ENCODE data around the gene CLRN1. TPM values are rescaled to one million over a fixed set of nuclear protein-coding genes. Genes with fewer than 3 reads are reported as not detected.

The CLRN1 gene
- total RNA-seq (not detected), total RNA-seq (0 reads per million in 29 experiments)
- total RNA-seq (2013) = not detected

DNA sequence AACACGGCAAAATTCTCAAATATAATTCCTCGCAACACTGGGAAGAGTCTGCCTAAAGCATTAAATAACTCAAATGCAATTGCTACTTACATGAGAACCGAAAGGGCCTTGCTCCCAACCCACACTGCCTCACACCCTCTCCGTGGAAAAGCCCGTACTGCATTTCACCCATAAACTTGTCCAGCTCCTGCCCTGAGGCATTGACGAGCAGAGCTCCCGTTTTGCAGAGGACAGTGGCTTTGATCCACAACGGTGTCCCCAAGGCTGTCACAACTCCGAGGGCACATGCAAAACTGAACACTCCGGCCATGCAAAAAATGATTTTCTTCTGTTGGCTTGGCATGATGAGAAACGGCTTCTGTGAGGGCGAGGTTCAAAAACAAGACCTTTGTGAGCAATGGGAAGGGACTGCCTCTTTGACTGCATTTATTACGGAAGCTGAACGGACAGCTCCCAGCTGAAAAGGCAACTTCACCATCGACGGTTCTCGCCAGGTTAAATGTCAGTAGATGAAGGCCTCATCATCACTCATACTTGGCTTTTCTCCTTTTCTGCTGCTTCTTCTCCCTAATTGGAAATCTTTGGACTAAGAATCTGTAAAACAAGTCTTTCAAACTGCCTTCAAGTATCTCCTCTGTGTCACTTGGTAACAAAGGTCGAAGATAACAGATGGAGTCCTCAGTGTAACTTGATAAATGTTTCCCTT is at the start of gene CLRN1:
TSS of gene CLRN1 (minus strand) at position 362 of the 706 bp plus-strand sequence. CDS start at position 343, 19 bp downstream.
- Histone ChIP-seq H3K36me3 (ENCODE audit: control insufficient read depth in 2 of 2, extremely low read depth in 1 of 2, insufficient read depth in 1 of 2, low read length in 1 of 2) (no peaks in the 10 kb centered on the region), H3K9me3 (no peaks in the 10 kb centered on the region), H3K4me3 (ENCODE audit: control insufficient read depth in 1 of 2, extremely low read depth in 1 of 2, low read length in 1 of 2) (no peak within 1 kb of the TSS), H3K27ac (ENCODE audit: low read length) (no peak within 1 kb of the TSS), H3K4me1 (ENCODE audit: control insufficient read depth in 1 of 2, extremely low read depth in 1 of 2, insufficient read depth in 2 of 2, low read length in 2 of 2) (no peaks in the 10 kb centered on the region), H3K27me3 (replicated peaks in 1 of 2; ENCODE audit: control insufficient read depth in 2 of 2, extremely low read depth in 1 of 2, insufficient read depth in 2 of 2, low read length in 1 of 2) (peaks cover 0 to 5% of the 10 kb centered on the region in 2 experiments)
- H3K27ac Mint-ChIP-seq = no peak within 1 kb of the TSS
- H3K9me3 Mint-ChIP-seq = no peaks in the 10 kb centered on the region
- WGBS (ENCODE audit: insufficient coverage) = 84% methylated on average over 15 of the region's 18 CpGs
- no peaks in the 10 kb centered on the region for H3K4me1 Mint-ChIP-seq
- ChIA-PET POLR2A (no interaction called here), CTCF (no interaction called here)
- H3K27me3 Mint-ChIP-seq = peaks cover 3 to 4% of the 10 kb centered on the region in 2 donors
- no peak for ATAC-seq (replicated peaks in 1 of 4)
- H3K36me3 Mint-ChIP-seq = no peaks in the 10 kb centered on the region
- no peak for DNase-seq
- no peak within 1 kb of the TSS for H3K4me3 Mint-ChIP-seq

DNA sequence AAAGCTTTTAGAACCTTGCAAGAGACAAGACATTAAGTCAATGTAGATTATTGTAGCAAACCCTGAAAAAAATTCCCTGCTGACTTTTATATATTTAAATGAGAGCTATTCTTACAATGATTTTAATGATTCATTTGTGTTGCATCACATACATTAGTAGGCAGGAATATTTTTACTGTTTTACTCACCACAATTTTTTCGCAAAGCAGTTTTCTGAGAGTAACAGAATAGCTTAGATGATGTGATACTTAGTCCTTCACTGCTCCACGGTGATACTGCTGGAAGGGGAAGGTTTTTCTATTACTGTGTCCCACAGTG is 43.9 kb upstream of the CLRN1 start:
- Histone ChIP-seq H3K27ac (ENCODE audit: low read length) (no peak overlapping the region), H3K4me1 (ENCODE audit: control insufficient read depth in 1 of 2, extremely low read depth in 1 of 2, insufficient read depth in 2 of 2, low read length in 2 of 2) (no peaks in the 10 kb centered on the region), H3K9me3 (no peaks in the 10 kb centered on the region), H3K4me3 (ENCODE audit: control insufficient read depth in 1 of 2, extremely low read depth in 1 of 2, low read length in 1 of 2) (no peak overlapping the region), H3K36me3 (ENCODE audit: control insufficient read depth in 2 of 2, extremely low read depth in 1 of 2, insufficient read depth in 1 of 2, low read length in 1 of 2) (no peaks in the 10 kb centered on the region), H3K27me3 (replicated peaks in 1 of 2; ENCODE audit: control insufficient read depth in 2 of 2, extremely low read depth in 1 of 2, insufficient read depth in 2 of 2, low read length in 1 of 2) (no peaks in the 10 kb centered on the region)
- Mint-ChIP-seq H3K27ac (no peak overlapping the region), H3K36me3 (no peaks in the 10 kb centered on the region), H3K4me3 (no peak overlapping the region), H3K9me3 (no peaks in the 10 kb centered on the region), H3K4me1 (no peaks in the 10 kb centered on the region), H3K27me3 (peaks cover 4 to 8% of the 10 kb centered on the region in 2 donors)
- POLR2A ChIA-PET = no interaction called here
- DNase-seq (no peak), ATAC-seq (replicated peaks in 1 of 4) (no peak)
- WGBS (ENCODE audit: insufficient coverage) = no CpG with 5 or more reads among the region's 2 CpGs
- CTCF ChIA-PET = no interaction called here

- Histone ChIP-seq H3K27me3 (replicated peaks in 1 of 2; ENCODE audit: control insufficient read depth in 2 of 2, extremely low read depth in 1 of 2, insufficient read depth in 2 of 2, low read length in 1 of 2) (no peaks in the 10 kb centered on the region), H3K36me3 (ENCODE audit: control insufficient read depth in 2 of 2, extremely low read depth in 1 of 2, insufficient read depth in 1 of 2, low read length in 1 of 2) (no peaks in the 10 kb centered on the region), H3K4me3 (ENCODE audit: control insufficient read depth in 1 of 2, extremely low read depth in 1 of 2, low read length in 1 of 2) (no peak overlapping the region), H3K4me1 (ENCODE audit: control insufficient read depth in 1 of 2, extremely low read depth in 1 of 2, insufficient read depth in 2 of 2, low read length in 2 of 2) (no peaks in the 10 kb centered on the region), H3K9me3 (no peaks in the 10 kb centered on the region), H3K27ac (ENCODE audit: low read length) (no peak overlapping the region)
- no CpG with 5 or more reads among the region's 3 CpGs for WGBS (ENCODE audit: insufficient coverage)
- Mint-ChIP-seq H3K27me3 (peaks cover 4 to 8% of the 10 kb centered on the region in 2 donors), H3K27ac (no peak overlapping the region), H3K9me3 (no peaks in the 10 kb centered on the region), H3K36me3 (no peaks in the 10 kb centered on the region), H3K4me3 (no peak overlapping the region), H3K4me1 (no peaks in the 10 kb centered on the region)
- ChIA-PET CTCF (no interaction called here), POLR2A (no interaction called here)
- DNase-seq = no peak
- no peak for ATAC-seq (replicated peaks in 1 of 4)
Observed at GRCh38 chr3:151015767-151016477, 43.4 kb upstream of the CLRN1 start.

GRCh38 chr3:151015181-151015580 is 42.7 kb upstream of the CLRN1 start:
- no peaks in the 10 kb centered on the region for H3K36me3 ChIP-seq (ENCODE audit: control insufficient read depth in 2 of 2, extremely low read depth in 1 of 2, insufficient read depth in 1 of 2, low read length in 1 of 2)
- Mint-ChIP-seq H3K4me1 (no peaks in the 10 kb centered on the region), H3K4me3 (no peak overlapping the region), H3K27ac (no peak overlapping the region), H3K27me3 (peaks cover 4 to 8% of the 10 kb centered on the region in 2 donors), H3K9me3 (no peaks in the 10 kb centered on the region), H3K36me3 (no peaks in the 10 kb centered on the region)
- no peak for DNase-seq
- CTCF ChIA-PET = no interaction called here
- POLR2A ChIA-PET = no interaction called here
- no peak overlapping the region for H3K4me3 ChIP-seq (ENCODE audit: control insufficient read depth in 1 of 2, extremely low read depth in 1 of 2, low read length in 1 of 2)
- 73% methylated on average over 2 of the region's 5 CpGs for WGBS (ENCODE audit: insufficient coverage)
- ATAC-seq (replicated peaks in 1 of 4) = no peak
- H3K27me3 ChIP-seq (replicated peaks in 1 of 2; ENCODE audit: control insufficient read depth in 2 of 2, extremely low read depth in 1 of 2, insufficient read depth in 2 of 2, low read length in 1 of 2) = no peaks in the 10 kb centered on the region
- no peak overlapping the region for H3K27ac ChIP-seq (ENCODE audit: low read length)
- no peaks in the 10 kb centered on the region for H3K9me3 ChIP-seq
- no peaks in the 10 kb centered on the region for H3K4me1 ChIP-seq (ENCODE audit: control insufficient read depth in 1 of 2, extremely low read depth in 1 of 2, insufficient read depth in 2 of 2, low read length in 2 of 2)

DNA sequence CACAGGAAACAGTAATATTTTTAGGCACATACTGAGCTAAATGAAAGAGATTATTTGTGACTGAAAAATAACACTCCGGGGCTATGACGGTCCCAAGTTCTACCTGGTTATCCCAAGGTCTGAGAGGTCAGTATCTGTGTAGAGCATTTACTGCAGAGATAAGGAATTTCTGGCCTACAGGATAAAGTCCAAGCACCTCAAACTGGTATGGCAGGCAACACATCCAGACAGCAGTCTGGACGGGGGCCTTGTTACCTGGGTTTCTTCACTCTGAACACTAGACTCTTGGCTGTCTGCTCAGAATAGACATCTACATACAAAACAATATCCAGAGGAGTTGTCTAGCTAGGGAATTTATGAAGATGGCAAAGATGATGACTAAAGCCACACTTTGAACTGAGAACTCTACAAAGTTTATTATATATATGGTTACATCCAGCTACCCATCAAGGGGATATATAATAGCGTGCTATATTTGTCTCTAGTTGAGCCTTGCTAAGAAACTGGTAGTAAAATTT is 42.0 kb upstream of the CLRN1 start:
- Mint-ChIP-seq H3K4me1 (no peaks in the 10 kb centered on the region), H3K36me3 (no peaks in the 10 kb centered on the region), H3K27ac (no peak overlapping the region), H3K4me3 (no peak overlapping the region), H3K27me3 (peaks cover 4 to 8% of the 10 kb centered on the region in 2 donors), H3K9me3 (no peaks in the 10 kb centered on the region)
- DNase-seq = no peak
- no peak for ATAC-seq (replicated peaks in 1 of 4)
- no peak overlapping the region for H3K4me3 ChIP-seq (ENCODE audit: control insufficient read depth in 1 of 2, extremely low read depth in 1 of 2, low read length in 1 of 2)
- no peaks in the 10 kb centered on the region for H3K36me3 ChIP-seq (ENCODE audit: control insufficient read depth in 2 of 2, extremely low read depth in 1 of 2, insufficient read depth in 1 of 2, low read length in 1 of 2)
- CTCF ChIA-PET = interaction anchor here in 1 of 2 donors (0.6 kb wide), 1 partner anchor 11 kb away, joined by 3 read pairs; no protein-coding TSS in a partner anchor
- no peaks in the 10 kb centered on the region for H3K27me3 ChIP-seq (replicated peaks in 1 of 2; ENCODE audit: control insufficient read depth in 2 of 2, extremely low read depth in 1 of 2, insufficient read depth in 2 of 2, low read length in 1 of 2)
- no peaks in the 10 kb centered on the region for H3K4me1 ChIP-seq (ENCODE audit: control insufficient read depth in 1 of 2, extremely low read depth in 1 of 2, insufficient read depth in 2 of 2, low read length in 2 of 2)
- no peak overlapping the region for H3K27ac ChIP-seq (ENCODE audit: low read length)
- POLR2A ChIA-PET = no interaction called here
- WGBS (ENCODE audit: insufficient coverage) = no CpG with 5 or more reads among the region's 4 CpGs
- no peaks in the 10 kb centered on the region for H3K9me3 ChIP-seq

- 93% methylated on average over 2 of the region's 3 CpGs for WGBS (ENCODE audit: insufficient coverage)
Observed at GRCh38 chr3:151012753-151013152, 40.2 kb upstream of the CLRN1 start.

More at GRCh38 chr3:151012753-151013152, 40.2 kb upstream of the CLRN1 start:
- ChIA-PET POLR2A (no interaction called here), CTCF (interaction anchor here in 1 of 2 donors (0.7 kb wide), 1 partner anchor 9 kb away, joined by 3 read pairs; no protein-coding TSS in a partner anchor)
- no peak for ATAC-seq (replicated peaks in 1 of 4)
- Mint-ChIP-seq H3K27ac (no peak overlapping the region), H3K9me3 (no peaks in the 10 kb centered on the region), H3K4me1 (no peaks in the 10 kb centered on the region), H3K4me3 (no peak overlapping the region), H3K36me3 (no peaks in the 10 kb centered on the region), H3K27me3 (peaks cover 4 to 8% of the 10 kb centered on the region in 2 donors)
- Histone ChIP-seq H3K4me3 (ENCODE audit: control insufficient read depth in 1 of 2, extremely low read depth in 1 of 2, low read length in 1 of 2) (no peak overlapping the region), H3K4me1 (ENCODE audit: control insufficient read depth in 1 of 2, extremely low read depth in 1 of 2, insufficient read depth in 2 of 2, low read length in 2 of 2) (no peaks in the 10 kb centered on the region), H3K27me3 (replicated peaks in 1 of 2; ENCODE audit: control insufficient read depth in 2 of 2, extremely low read depth in 1 of 2, insufficient read depth in 2 of 2, low read length in 1 of 2) (no peaks in the 10 kb centered on the region), H3K36me3 (ENCODE audit: control insufficient read depth in 2 of 2, extremely low read depth in 1 of 2, insufficient read depth in 1 of 2, low read length in 1 of 2) (no peaks in the 10 kb centered on the region), H3K9me3 (no peaks in the 10 kb centered on the region), H3K27ac (ENCODE audit: low read length) (no peak overlapping the region)
- no peak for DNase-seq

All from T-cell (primary cell).